GM19099 (cell line): ENCODE data around the gene ZNF385B.

Source experiments
- POLR2A ChIP-seq: IDR thresholded peaks from 3 replicates; pipeline ENCODE4 v1.6.1; 2011; ENCODE audit warnings: low read depth; ENCODE audit not compliant: insufficient read length; ENCODE audit errors: extremely low read depth

Gene ZNF385B

GRCh38 chr2:179751163-179751809, 110.1 kb downstream of the ZNF385B start:
- TF ChIP-seq POLR2A, result no peak

- no peak for TF ChIP-seq POLR2A
Observed at GRCh38 chr2:179749210-179749609, 112.2 kb downstream of the ZNF385B start.

GRCh38 chr2:179746981-179747380, 114.4 kb downstream of the ZNF385B start:
- TF ChIP-seq POLR2A, result no peak

GRCh38 chr2:179745635-179746256, 115.7 kb downstream of the ZNF385B start:
- no peak for TF ChIP-seq POLR2A

- no peak for TF ChIP-seq POLR2A
Observed at GRCh38 chr2:179744401-179744800, 117.0 kb downstream of the ZNF385B start.

GRCh38 chr2:179741317-179741716, 120.1 kb downstream of the ZNF385B start:
- no peak for TF ChIP-seq POLR2A

GRCh38 chr2:179729966-179730365, 131.4 kb downstream of the ZNF385B start:
- TF ChIP-seq POLR2A, result no peak

GRCh38 chr2:179726461-179727180, 134.8 kb downstream of the ZNF385B start:
- TF ChIP-seq POLR2A, result no peak

- no peak for TF ChIP-seq POLR2A
Observed at GRCh38 chr2:179724403-179724802, 137.0 kb downstream of the ZNF385B start.

GRCh38 chr2:179720173-179720772, 141.1 kb downstream of the ZNF385B start:
- no peak for TF ChIP-seq POLR2A

GRCh38 chr2:179715871-179716270, 145.5 kb downstream of the ZNF385B start:
- TF ChIP-seq POLR2A, result no peak

- TF ChIP-seq POLR2A, result no peak
Observed at GRCh38 chr2:179715196-179715595, 146.2 kb downstream of the ZNF385B start.

- no peak for TF ChIP-seq POLR2A
Observed at GRCh38 chr2:179712825-179713224, 148.6 kb downstream of the ZNF385B start.

GRCh38 chr2:179711375-179711774, 150.0 kb downstream of the ZNF385B start:
- TF ChIP-seq POLR2A, result no peak

GRCh38 chr2:179703702-179704101, 157.7 kb downstream of the ZNF385B start:
- TF ChIP-seq POLR2A, result no peak

GRCh38 chr2:179702912-179703311, 158.5 kb downstream of the ZNF385B start:
- TF ChIP-seq POLR2A, result no peak
